GM23338 (cell line): Measurements from ENCODE around the gene CA12. TPM values are rescaled to one million over a fixed set of nuclear protein-coding genes. Genes with fewer than 3 reads are reported as not detected.

Experiments
- ATAC-seq: fragments of 200-7000 bp; cut with Tn5 transposase; 3 replicates; pipeline ENCODE4 v1.9.1; 2020
- DNase-seq: peaks from one replicate; pipeline ENCODE4 v3.0.0-alpha.2; 2015; ENCODE audit warnings: low spot score
- H2AFZ ChIP-seq: fragments of 200-600 bp; sonication (generic); 2 replicates; pipeline ENCODE4 v1.8.0; 2016; ENCODE audit warnings: antibody characterized with exemption, mild to moderate bottlenecking, moderate library complexity
- H3F3A ChIP-seq: fragments of 200-600 bp; sonication (generic); replicated peaks from 2 replicates; pipeline ENCODE4 v1.8.0; 2017; ENCODE audit warnings: antibody characterized with exemption, mixed run types, low read depth
- H3K27ac ChIP-seq: fragments of 200-600 bp; sonication (generic); 2 replicates; pipeline ENCODE4 v1.6.1; 2016; ENCODE audit warnings: low read depth
- H3K27me3 ChIP-seq: fragments of 200-600 bp; sonication (generic); 2 replicates; pipeline ENCODE4 v1.8.0; 2016; ENCODE audit warnings: mild to moderate bottlenecking, mixed run types, moderate library complexity; ENCODE audit not compliant: insufficient read depth
- H3K36me3 ChIP-seq: fragments of 200-600 bp; sonication (generic); 2 replicates; pipeline ENCODE4 v1.8.0; 2016; ENCODE audit warnings: mild to moderate bottlenecking; ENCODE audit not compliant: insufficient read depth
- H3K4me1 ChIP-seq: fragments of 200-600 bp; sonication (generic); 2 replicates; pipeline ENCODE4 v1.8.0; 2016; ENCODE audit warnings: mild to moderate bottlenecking, moderate library complexity; ENCODE audit not compliant: insufficient read depth
- H3K4me2 ChIP-seq: fragments of 200-600 bp; sonication (generic); 2 replicates; pipeline ENCODE4 v1.7.1; 2017; ENCODE audit warnings: mixed run types
- H3K4me3 ChIP-seq: fragments of 200-600 bp; sonication (generic); 2 replicates; pipeline ENCODE4 v1.6.1; 2016; ENCODE audit warnings: mixed run types
- H3K79me2 ChIP-seq: fragments of 200-600 bp; sonication (generic); replicated peaks from 2 replicates; pipeline ENCODE4 v1.8.0; 2017; ENCODE audit warnings: mild to moderate bottlenecking; ENCODE audit not compliant: insufficient read depth
- H3K9me2 ChIP-seq: fragments of 200-600 bp; sonication (generic); 2 replicates; pipeline ENCODE4 v1.8.0; 2017; ENCODE audit not compliant: insufficient read depth
- H4K20me1 ChIP-seq: fragments of 200-600 bp; sonication (generic); replicated peaks from 2 replicates; pipeline ENCODE4 v1.8.0; 2017; ENCODE audit warnings: mild to moderate bottlenecking; ENCODE audit not compliant: insufficient read depth
- H3K27ac Mint-ChIP-seq: 2 replicates; pipeline ENCODE4 v1.8.0; 2020; ENCODE audit warnings: inconsistent platforms, mild to moderate bottlenecking, moderate library complexity, mixed read lengths
- H3K27me3 Mint-ChIP-seq: 3 replicates; pipeline ENCODE4 v1.8.0; 2022; ENCODE audit warnings: low read depth, mild to moderate bottlenecking, moderate library complexity, mixed read lengths, inconsistent platforms; ENCODE audit not compliant: insufficient read depth, poor library complexity
- H3K36me3 Mint-ChIP-seq: 3 replicates; pipeline ENCODE4 v1.8.0; 2021; ENCODE audit warnings: low read depth, mild to moderate bottlenecking, inconsistent platforms, moderate library complexity, mixed read lengths
- H3K4me1 Mint-ChIP-seq: 3 replicates; pipeline ENCODE4 v1.8.0; 2020; ENCODE audit warnings: mild to moderate bottlenecking, inconsistent platforms, mixed read lengths
- H3K4me3 Mint-ChIP-seq: 3 replicates; pipeline ENCODE4 v1.8.0; 2021; ENCODE audit warnings: moderate library complexity, mild to moderate bottlenecking, inconsistent platforms, mixed read lengths
- H3K9me3 Mint-ChIP-seq: 3 replicates; pipeline ENCODE4 v1.8.0; 2020; ENCODE audit warnings: moderate library complexity, mild to moderate bottlenecking, inconsistent platforms, mixed read lengths
- EZH2phosphoT487 ChIP-seq: fragments of 200-600 bp; sonication (generic); IDR thresholded peaks from one replicate; pipeline ENCODE4 v1.8.1; 2018; ENCODE audit warnings: antibody characterized with exemption; ENCODE audit not compliant: unreplicated experiment
- NANOG ChIP-seq: IDR thresholded peaks from 2 replicates; pipeline ENCODE4 v1.6.1; 2016; ENCODE audit warnings: antibody characterized with exemption, borderline replicate concordance
- POLR2AphosphoS5 ChIP-seq: IDR thresholded peaks from 2 replicates; pipeline ENCODE4 v1.6.1; 2016; ENCODE audit warnings: antibody characterized with exemption, low read depth
- STAT1 ChIP-seq: IDR thresholded peaks from one replicate; pipeline ENCODE4 v1.6.1; 2016; ENCODE audit warnings: antibody characterized with exemption; ENCODE audit not compliant: unreplicated experiment
- ZNF114 ChIP-seq: fragments of 250-450 bp; sonication (Bioruptor Pico); IDR thresholded peaks from 2 replicates; pipeline ENCODE4 v1.5.0; 2020; ENCODE audit warnings: mild to moderate bottlenecking, moderate library complexity
- ZNF331 ChIP-seq: fragments of 250-450 bp; sonication (Bioruptor Pico); IDR thresholded peaks from 2 replicates; pipeline ENCODE4 v1.5.0; 2020; ENCODE audit warnings: low read depth, mild to moderate bottlenecking, moderate library complexity
- polyA plus RNA-seq: library from polyadenylated mRNA; unstranded; fragments of >200 nt; fragmentation: Nextera tagmentation; extraction: Ambion mirVana; gene quantifications from 2 replicates; pipeline ENCODE4 v1.2.1, GENCODE V29; 2016
- total RNA-seq: library from RNA; depleted of rRNA; stranded (reverse); fragments of >200 nt; shearing (Covaris generic); gene quantifications from 2 replicates; pipeline ENCODE4 v1.2.3, GENCODE V29; 2014
- TF ChIP-seq, protein P1 (sequence below): IDR thresholded peaks from one replicate; pipeline ENCODE4 v1.6.1; 2018; ENCODE audit warnings: antibody characterized with exemption; ENCODE audit not compliant: unreplicated experiment
- TF ChIP-seq, protein P2 (sequence below), 2 experiments: fragments of 200-600 bp in 1 of 2; sonication (generic) in 1 of 2; conservative IDR thresholded peaks; 2 replicates each; pipeline versions ENCODE4 v1.5.1 to v1.6.1; 2016 to 2017; ENCODE audit warnings: antibody characterized with exemption in 2 of 2, low read depth in 2 of 2, mild to moderate bottlenecking in 2 of 2, moderate library complexity in 1 of 2
- TF ChIP-seq, protein P3 (sequence below): IDR thresholded peaks from 2 replicates; pipeline ENCODE4 v1.6.1; 2016; ENCODE audit warnings: antibody characterized with exemption

Gene CA12
- total and polyA plus RNA-seq, 2 experiments from 2014 or later, result 2.9 to 5.2 TPM

DNA sequence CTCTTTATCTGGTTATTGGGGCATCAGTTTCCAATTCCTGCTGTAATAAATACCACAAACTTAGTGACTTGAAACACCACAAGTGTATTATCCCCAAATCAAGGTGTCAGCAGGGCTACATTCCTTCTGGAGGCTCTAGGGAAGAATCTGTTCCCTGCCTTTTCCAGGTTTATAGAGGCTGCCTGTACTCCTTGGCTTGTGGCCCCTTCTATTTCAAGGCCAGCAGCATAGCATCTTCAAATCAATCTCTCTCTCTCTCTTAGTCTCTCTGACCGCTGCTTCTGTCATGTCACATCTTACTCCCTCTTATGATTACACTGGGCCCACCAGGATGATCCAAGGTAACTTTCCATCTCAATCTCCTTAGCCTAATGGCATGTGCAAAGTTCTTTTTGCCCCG, 44.9 kb upstream of the CA12 start:
- TF ChIP-seq ZNF114 (CRISPR knock-in tag) (no peak), POLR2AphosphoS5 (no peak), ZNF331 (CRISPR knock-in tag) (no peak)
- TF ChIP-seq, protein P1, sequence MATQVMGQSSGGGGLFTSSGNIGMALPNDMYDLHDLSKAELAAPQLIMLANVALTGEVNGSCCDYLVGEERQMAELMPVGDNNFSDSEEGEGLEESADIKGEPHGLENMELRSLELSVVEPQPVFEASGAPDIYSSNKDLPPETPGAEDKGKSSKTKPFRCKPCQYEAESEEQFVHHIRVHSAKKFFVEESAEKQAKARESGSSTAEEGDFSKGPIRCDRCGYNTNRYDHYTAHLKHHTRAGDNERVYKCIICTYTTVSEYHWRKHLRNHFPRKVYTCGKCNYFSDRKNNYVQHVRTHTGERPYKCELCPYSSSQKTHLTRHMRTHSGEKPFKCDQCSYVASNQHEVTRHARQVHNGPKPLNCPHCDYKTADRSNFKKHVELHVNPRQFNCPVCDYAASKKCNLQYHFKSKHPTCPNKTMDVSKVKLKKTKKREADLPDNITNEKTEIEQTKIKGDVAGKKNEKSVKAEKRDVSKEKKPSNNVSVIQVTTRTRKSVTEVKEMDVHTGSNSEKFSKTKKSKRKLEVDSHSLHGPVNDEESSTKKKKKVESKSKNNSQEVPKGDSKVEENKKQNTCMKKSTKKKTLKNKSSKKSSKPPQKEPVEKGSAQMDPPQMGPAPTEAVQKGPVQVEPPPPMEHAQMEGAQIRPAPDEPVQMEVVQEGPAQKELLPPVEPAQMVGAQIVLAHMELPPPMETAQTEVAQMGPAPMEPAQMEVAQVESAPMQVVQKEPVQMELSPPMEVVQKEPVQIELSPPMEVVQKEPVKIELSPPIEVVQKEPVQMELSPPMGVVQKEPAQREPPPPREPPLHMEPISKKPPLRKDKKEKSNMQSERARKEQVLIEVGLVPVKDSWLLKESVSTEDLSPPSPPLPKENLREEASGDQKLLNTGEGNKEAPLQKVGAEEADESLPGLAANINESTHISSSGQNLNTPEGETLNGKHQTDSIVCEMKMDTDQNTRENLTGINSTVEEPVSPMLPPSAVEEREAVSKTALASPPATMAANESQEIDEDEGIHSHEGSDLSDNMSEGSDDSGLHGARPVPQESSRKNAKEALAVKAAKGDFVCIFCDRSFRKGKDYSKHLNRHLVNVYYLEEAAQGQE, result no peak
- TF ChIP-seq, protein P2, sequence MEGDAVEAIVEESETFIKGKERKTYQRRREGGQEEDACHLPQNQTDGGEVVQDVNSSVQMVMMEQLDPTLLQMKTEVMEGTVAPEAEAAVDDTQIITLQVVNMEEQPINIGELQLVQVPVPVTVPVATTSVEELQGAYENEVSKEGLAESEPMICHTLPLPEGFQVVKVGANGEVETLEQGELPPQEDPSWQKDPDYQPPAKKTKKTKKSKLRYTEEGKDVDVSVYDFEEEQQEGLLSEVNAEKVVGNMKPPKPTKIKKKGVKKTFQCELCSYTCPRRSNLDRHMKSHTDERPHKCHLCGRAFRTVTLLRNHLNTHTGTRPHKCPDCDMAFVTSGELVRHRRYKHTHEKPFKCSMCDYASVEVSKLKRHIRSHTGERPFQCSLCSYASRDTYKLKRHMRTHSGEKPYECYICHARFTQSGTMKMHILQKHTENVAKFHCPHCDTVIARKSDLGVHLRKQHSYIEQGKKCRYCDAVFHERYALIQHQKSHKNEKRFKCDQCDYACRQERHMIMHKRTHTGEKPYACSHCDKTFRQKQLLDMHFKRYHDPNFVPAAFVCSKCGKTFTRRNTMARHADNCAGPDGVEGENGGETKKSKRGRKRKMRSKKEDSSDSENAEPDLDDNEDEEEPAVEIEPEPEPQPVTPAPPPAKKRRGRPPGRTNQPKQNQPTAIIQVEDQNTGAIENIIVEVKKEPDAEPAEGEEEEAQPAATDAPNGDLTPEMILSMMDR (conservative IDR thresholded peaks at IDR 0.05; ENCODE audit: low read depth in 2 of 2), result no peak
- peaks cover 4% of the 10 kb centered on the region for H3K9me3 Mint-ChIP-seq
- peaks cover 4% of the 10 kb centered on the region; the same call in 2 of the 3 replicates for H3K4me1 Mint-ChIP-seq
- ATAC-seq (no peak), DNase-seq (no peak)
- no peak overlapping the region for H3K27ac ChIP-seq
- H3K4me2 ChIP-seq, result no peak overlapping the region
- H4K20me1 ChIP-seq, result no peaks in the 10 kb centered on the region
- no peaks in the 10 kb centered on the region for H3K79me2 ChIP-seq
- no peaks in the 10 kb centered on the region for H3K27me3 ChIP-seq
- H3K27me3 Mint-ChIP-seq, result peaks cover 1% of the 10 kb centered on the region
- H3K36me3 Mint-ChIP-seq, result no peaks in the 10 kb centered on the region; the same call in 2 of the 3 replicates
- no peak overlapping the region for H2AFZ ChIP-seq
- no peaks in the 10 kb centered on the region for H3F3A ChIP-seq
- H3K4me3 Mint-ChIP-seq, result no peak overlapping the region
- H3K9me2 ChIP-seq, result no peaks in the 10 kb centered on the region
- 0 out of 2 replicates have a peak, but pooled peaks cover 4% of the 10 kb centered on the region for H3K36me3 ChIP-seq
- no peak overlapping the region for H3K27ac Mint-ChIP-seq
- H3K4me1 ChIP-seq, result peaks cover 9% of the 10 kb centered on the region
- no peak overlapping the region for H3K4me3 ChIP-seq

- H4K20me1 ChIP-seq, result no peaks in the 10 kb centered on the region
- no peak overlapping the region for H3K4me3 Mint-ChIP-seq
- H3K4me1 Mint-ChIP-seq, result no peaks in the 10 kb centered on the region
- H3K27me3 ChIP-seq, result no peaks in the 10 kb centered on the region
- no peaks in the 10 kb centered on the region for H3F3A ChIP-seq
- TF ChIP-seq STAT1 (no peak), NANOG (no peak), EZH2phosphoT487 (no peak)
- TF ChIP-seq, protein P1, result no peak
- TF ChIP-seq, protein P3, sequence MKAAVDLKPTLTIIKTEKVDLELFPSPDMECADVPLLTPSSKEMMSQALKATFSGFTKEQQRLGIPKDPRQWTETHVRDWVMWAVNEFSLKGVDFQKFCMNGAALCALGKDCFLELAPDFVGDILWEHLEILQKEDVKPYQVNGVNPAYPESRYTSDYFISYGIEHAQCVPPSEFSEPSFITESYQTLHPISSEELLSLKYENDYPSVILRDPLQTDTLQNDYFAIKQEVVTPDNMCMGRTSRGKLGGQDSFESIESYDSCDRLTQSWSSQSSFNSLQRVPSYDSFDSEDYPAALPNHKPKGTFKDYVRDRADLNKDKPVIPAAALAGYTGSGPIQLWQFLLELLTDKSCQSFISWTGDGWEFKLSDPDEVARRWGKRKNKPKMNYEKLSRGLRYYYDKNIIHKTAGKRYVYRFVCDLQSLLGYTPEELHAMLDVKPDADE, result no peak
- H3K27ac ChIP-seq, result no peak overlapping the region
- H3K79me2 ChIP-seq, result no peaks in the 10 kb centered on the region
- 0 out of 2 replicates have a peak, but pooled peaks cover 3% of the 10 kb centered on the region for H3K36me3 ChIP-seq
- no peaks in the 10 kb centered on the region for H3K4me1 ChIP-seq
- ATAC-seq (no peak), DNase-seq (no peak)
- no peak overlapping the region for H3K4me3 ChIP-seq
- H3K27ac Mint-ChIP-seq, result no peak overlapping the region
- H3K36me3 Mint-ChIP-seq, result no peaks in the 10 kb centered on the region; the same call in 2 of the 3 replicates
- H3K9me2 ChIP-seq, result no peaks in the 10 kb centered on the region
- no peak overlapping the region for H3K4me2 ChIP-seq
- H3K9me3 Mint-ChIP-seq, result peaks cover 4% of the 10 kb centered on the region
- no peak overlapping the region for H2AFZ ChIP-seq
- peaks cover 1% of the 10 kb centered on the region for H3K27me3 Mint-ChIP-seq
Measured at GRCh38 chr15:63425426-63425985, 43.9 kb upstream of the CA12 start.
